Type B pancreatic cell (in vitro differentiated cells): ENCODE data around the gene HACE1. TPM values are rescaled to one million over a fixed set of nuclear protein-coding genes. Genes with fewer than 3 reads are reported as not detected.

Experiments used
- DNase-seq: peaks from one replicate; pipeline ENCODE4 v3.0.0; 2021; ENCODE audit warnings: mixed read lengths; ENCODE audit not compliant: unreplicated experiment; ENCODE audit errors: extremely low spot score
- H3K27ac Mint-ChIP-seq: 2 replicates; pipeline ENCODE4 v1.8.0; 2021; ENCODE audit warnings: mild to moderate bottlenecking, mixed read lengths
- H3K27me3 Mint-ChIP-seq: 2 replicates; pipeline ENCODE4 v1.8.0; 2021; ENCODE audit warnings: mixed read lengths
- H3K36me3 Mint-ChIP-seq: 2 replicates; pipeline ENCODE4 v1.8.0; 2021; ENCODE audit warnings: mixed read lengths
- H3K4me1 Mint-ChIP-seq: one replicate; pipeline ENCODE4 v1.8.0; 2021; ENCODE audit warnings: mixed read lengths; ENCODE audit not compliant: unreplicated experiment
- H3K4me3 Mint-ChIP-seq: 2 replicates; pipeline ENCODE4 v1.8.0; 2021; ENCODE audit warnings: mild to moderate bottlenecking, mixed read lengths
- H3K9me3 Mint-ChIP-seq: 2 replicates; pipeline ENCODE4 v1.8.0; 2021; ENCODE audit warnings: mixed read lengths
- CTCF ChIP-seq: fragments of 200-600 bp; sonication (generic); conservative IDR thresholded peaks from 2 replicates; pipeline ENCODE4 v1.5.0; 2021; ENCODE audit warnings: antibody characterized with exemption, mild to moderate bottlenecking
- total RNA-seq: library from RNA; stranded (reverse); gene quantifications from 2 replicates; pipeline ENCODE4 v1.2.1, GENCODE V29; 2021; ENCODE audit warnings: low replicate concordance

The HACE1 gene
- total RNA-seq, 1 donor from 2014 or later = 18.5 TPM

GRCh38 chr6:104784884-104785283, 74.8 kb downstream of the HACE1 start:
- Mint-ChIP-seq H3K36me3 (peaks cover 26% of the 10 kb centered on the region), H3K27ac (no peak overlapping the region), H3K9me3 (no peaks in the 10 kb centered on the region), H3K27me3 (no peaks in the 10 kb centered on the region), H3K4me1 (peaks cover 25% of the 10 kb centered on the region), H3K4me3 (peak overlapping the region; percentile 3)
- DNase-seq = no peak
- no peak for TF ChIP-seq CTCF

- H3K36me3 Mint-ChIP-seq = peaks cover 11% of the 10 kb centered on the region
- H3K9me3 Mint-ChIP-seq = no peaks in the 10 kb centered on the region
- H3K27me3 Mint-ChIP-seq = no peaks in the 10 kb centered on the region
- H3K4me3 Mint-ChIP-seq = no peak overlapping the region
- no peak overlapping the region for H3K27ac Mint-ChIP-seq
- no peak for DNase-seq
- TF ChIP-seq CTCF = peak; percentile 86
- H3K4me1 Mint-ChIP-seq = peaks cover 3% of the 10 kb centered on the region
These were observed 88.4 kb downstream of the HACE1 start for GRCh38 chr6:104771258-104771832.

- Mint-ChIP-seq H3K27ac (no peak overlapping the region), H3K4me1 (peaks cover 3% of the 10 kb centered on the region)
These were observed 90.8 kb downstream of the HACE1 start for GRCh38 chr6:104768906-104769305.

GRCh38 chr6:104766595-104766994, 93.1 kb downstream of the HACE1 start:
- no peak for DNase-seq
- Mint-ChIP-seq H3K36me3 (peaks cover 39% of the 10 kb centered on the region), H3K4me1 (peaks cover 3% of the 10 kb centered on the region), H3K9me3 (no peaks in the 10 kb centered on the region), H3K27me3 (no peaks in the 10 kb centered on the region), H3K27ac (no peak overlapping the region), H3K4me3 (no peak overlapping the region)
- no peak for TF ChIP-seq CTCF

More at GRCh38 chr6:104768906-104769305, 90.8 kb downstream of the HACE1 start:
- DNase-seq = no peak
- TF ChIP-seq CTCF = no peak
- H3K36me3 Mint-ChIP-seq = peaks cover 27% of the 10 kb centered on the region
- no peaks in the 10 kb centered on the region for H3K9me3 Mint-ChIP-seq
- no peak overlapping the region for H3K4me3 Mint-ChIP-seq
- H3K27me3 Mint-ChIP-seq = no peaks in the 10 kb centered on the region

- DNase-seq = no peak
- Mint-ChIP-seq H3K4me3 (no peak overlapping the region), H3K9me3 (peaks cover 11% of the 10 kb centered on the region), H3K27me3 (no peaks in the 10 kb centered on the region), H3K27ac (no peak overlapping the region), H3K36me3 (peaks cover 59% of the 10 kb centered on the region), H3K4me1 (no peaks in the 10 kb centered on the region)
- TF ChIP-seq CTCF = no peak
These were observed 104.8 kb downstream of the HACE1 start for GRCh38 chr6:104754788-104755409.
